GM19035 (cell line): ENCODE data around the gene PDIA2.
"Not testable (repeated sequence)": the region's sequence is repeated elsewhere in the genome, so short reads cannot be mapped to it uniquely, and the experiment has no call there.

Experiments used
- ATAC-seq: cut with Tn5 transposase; IDR thresholded peaks from one replicate; pipeline ENCODE4 v1.9.1; 2021; ENCODE audit not compliant: unreplicated experiment

The PDIA2 gene

GRCh38 chr16:283033-283805, at the start of gene PDIA2:
TSS of gene PDIA2 (plus strand) at chr16:283164. CDS start at chr16:283170, 6 bp downstream.
- ATAC-seq = no peak

- peak; percentile 87 for ATAC-seq
These were observed 48.3 kb upstream of the PDIA2 start, which contains the start of gene FAM234A for GRCh38 chr16:234468-235305. TSS of gene FAM234A (plus strand) at chr16:234821. CDS start at chr16:254414, 19,593 bp downstream.

GRCh38 chr16:239948-240277, 43.1 kb upstream of the PDIA2 start:
- ATAC-seq = no peak

GRCh38 chr16:240559-240958, 42.4 kb upstream of the PDIA2 start:
- ATAC-seq = no peak

- no peak for ATAC-seq
These were observed 40.7 kb upstream of the PDIA2 start for GRCh38 chr16:242281-242680.

GRCh38 chr16:243348-243747, 39.6 kb upstream of the PDIA2 start:
- ATAC-seq = no peak

GRCh38 chr16:245105-245504, 37.9 kb upstream of the PDIA2 start:
- ATAC-seq = no peak

GRCh38 chr16:247027-247426, 35.9 kb upstream of the PDIA2 start:
- ATAC-seq = no peak

GRCh38 chr16:249431-249830, 33.5 kb upstream of the PDIA2 start:
- no peak for ATAC-seq

GRCh38 chr16:252366-253337, 30.3 kb upstream of the PDIA2 start:
- no peak for ATAC-seq

- ATAC-seq = no peak
These were observed 29.1 kb upstream of the PDIA2 start for GRCh38 chr16:253833-254232.

- no peak for ATAC-seq
These were observed 28.5 kb upstream of the PDIA2 start for GRCh38 chr16:254461-254860.

GRCh38 chr16:255183-255582, 27.8 kb upstream of the PDIA2 start:
- ATAC-seq = no peak

- ATAC-seq = not testable (repeated sequence)
These were observed 24.9 kb upstream of the PDIA2 start for GRCh38 chr16:258091-258490.

GRCh38 chr16:259226-259625, 23.7 kb upstream of the PDIA2 start:
- ATAC-seq = no peak

GRCh38 chr16:259814-260253, 23.1 kb upstream of the PDIA2 start:
- no peak for ATAC-seq

- no peak for ATAC-seq
These were observed 22.6 kb upstream of the PDIA2 start for GRCh38 chr16:260326-260725.

GRCh38 chr16:261031-261691, 21.8 kb upstream of the PDIA2 start:
- no peak for ATAC-seq

GRCh38 chr16:262121-262745, 20.7 kb upstream of the PDIA2 start:
- ATAC-seq = no peak

- no peak for ATAC-seq
These were observed 19.7 kb upstream of the PDIA2 start for GRCh38 chr16:263182-263774.
